ENCODE data around the gene DLG2. TPM values are rescaled to one million over a fixed set of nuclear protein-coding genes. Genes with fewer than 3 reads are reported as not detected.
A peak's percentile ranks its signal among the peaks of the same experiment; 100 is the strongest.

Gene DLG2
- total RNA-seq, 1 experiment from 2014 or later: 17.5 TPM

DNA sequence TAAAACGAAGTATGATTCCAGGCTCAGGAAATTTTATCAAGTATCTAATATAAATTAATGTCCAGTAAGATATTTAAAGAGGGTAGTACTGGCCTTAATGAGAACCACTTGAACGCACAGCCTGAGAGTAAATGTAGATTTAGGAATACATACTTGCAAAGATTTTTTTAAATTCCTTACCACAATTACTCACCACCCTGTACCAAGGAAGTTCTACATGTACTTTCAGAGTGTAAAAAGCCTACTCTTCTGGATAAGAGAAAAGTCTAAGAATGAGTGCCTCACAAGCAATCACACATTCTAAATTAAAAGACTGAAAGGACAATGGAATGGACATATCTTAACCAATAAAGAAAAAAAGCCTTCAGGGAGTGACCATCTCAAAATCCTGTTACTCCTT lies 697.4 kb downstream of the DLG2 start (continued):
- no peak for TF ChIP-seq RELA (CRISPR knock-in tag; IDR thresholded peaks at IDR 0.05; ENCODE audit: borderline replicate concordance)
- TF ChIP-seq, protein P1, sequence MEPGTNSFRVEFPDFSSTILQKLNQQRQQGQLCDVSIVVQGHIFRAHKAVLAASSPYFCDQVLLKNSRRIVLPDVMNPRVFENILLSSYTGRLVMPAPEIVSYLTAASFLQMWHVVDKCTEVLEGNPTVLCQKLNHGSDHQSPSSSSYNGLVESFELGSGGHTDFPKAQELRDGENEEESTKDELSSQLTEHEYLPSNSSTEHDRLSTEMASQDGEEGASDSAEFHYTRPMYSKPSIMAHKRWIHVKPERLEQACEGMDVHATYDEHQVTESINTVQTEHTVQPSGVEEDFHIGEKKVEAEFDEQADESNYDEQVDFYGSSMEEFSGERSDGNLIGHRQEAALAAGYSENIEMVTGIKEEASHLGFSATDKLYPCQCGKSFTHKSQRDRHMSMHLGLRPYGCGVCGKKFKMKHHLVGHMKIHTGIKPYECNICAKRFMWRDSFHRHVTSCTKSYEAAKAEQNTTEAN (CRISPR knock-in tag; IDR thresholded peaks at IDR 0.05): no peak
- no peak for TF ChIP-seq ZBTB21 (CRISPR knock-in tag; IDR thresholded peaks at IDR 0.05; ENCODE audit: borderline replicate concordance)
- TF ChIP-seq, protein P2, sequence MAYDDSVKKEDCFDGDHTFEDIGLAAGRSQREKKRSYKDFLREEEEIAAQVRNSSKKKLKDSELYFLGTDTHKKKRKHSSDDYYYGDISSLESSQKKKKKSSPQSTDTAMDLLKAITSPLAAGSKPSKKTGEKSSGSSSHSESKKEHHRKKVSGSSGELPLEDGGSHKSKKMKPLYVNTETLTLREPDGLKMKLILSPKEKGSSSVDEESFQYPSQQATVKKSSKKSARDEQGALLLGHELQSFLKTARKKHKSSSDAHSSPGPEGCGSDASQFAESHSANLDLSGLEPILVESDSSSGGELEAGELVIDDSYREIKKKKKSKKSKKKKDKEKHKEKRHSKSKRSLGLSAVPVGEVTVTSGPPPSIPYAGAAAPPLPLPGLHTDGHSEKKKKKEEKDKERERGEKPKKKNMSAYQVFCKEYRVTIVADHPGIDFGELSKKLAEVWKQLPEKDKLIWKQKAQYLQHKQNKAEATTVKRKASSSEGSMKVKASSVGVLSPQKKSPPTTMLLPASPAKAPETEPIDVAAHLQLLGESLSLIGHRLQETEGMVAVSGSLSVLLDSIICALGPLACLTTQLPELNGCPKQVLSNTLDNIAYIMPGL (CRISPR knock-in tag; IDR thresholded peaks at IDR 0.05): no peak
- TF ChIP-seq, protein P3, sequence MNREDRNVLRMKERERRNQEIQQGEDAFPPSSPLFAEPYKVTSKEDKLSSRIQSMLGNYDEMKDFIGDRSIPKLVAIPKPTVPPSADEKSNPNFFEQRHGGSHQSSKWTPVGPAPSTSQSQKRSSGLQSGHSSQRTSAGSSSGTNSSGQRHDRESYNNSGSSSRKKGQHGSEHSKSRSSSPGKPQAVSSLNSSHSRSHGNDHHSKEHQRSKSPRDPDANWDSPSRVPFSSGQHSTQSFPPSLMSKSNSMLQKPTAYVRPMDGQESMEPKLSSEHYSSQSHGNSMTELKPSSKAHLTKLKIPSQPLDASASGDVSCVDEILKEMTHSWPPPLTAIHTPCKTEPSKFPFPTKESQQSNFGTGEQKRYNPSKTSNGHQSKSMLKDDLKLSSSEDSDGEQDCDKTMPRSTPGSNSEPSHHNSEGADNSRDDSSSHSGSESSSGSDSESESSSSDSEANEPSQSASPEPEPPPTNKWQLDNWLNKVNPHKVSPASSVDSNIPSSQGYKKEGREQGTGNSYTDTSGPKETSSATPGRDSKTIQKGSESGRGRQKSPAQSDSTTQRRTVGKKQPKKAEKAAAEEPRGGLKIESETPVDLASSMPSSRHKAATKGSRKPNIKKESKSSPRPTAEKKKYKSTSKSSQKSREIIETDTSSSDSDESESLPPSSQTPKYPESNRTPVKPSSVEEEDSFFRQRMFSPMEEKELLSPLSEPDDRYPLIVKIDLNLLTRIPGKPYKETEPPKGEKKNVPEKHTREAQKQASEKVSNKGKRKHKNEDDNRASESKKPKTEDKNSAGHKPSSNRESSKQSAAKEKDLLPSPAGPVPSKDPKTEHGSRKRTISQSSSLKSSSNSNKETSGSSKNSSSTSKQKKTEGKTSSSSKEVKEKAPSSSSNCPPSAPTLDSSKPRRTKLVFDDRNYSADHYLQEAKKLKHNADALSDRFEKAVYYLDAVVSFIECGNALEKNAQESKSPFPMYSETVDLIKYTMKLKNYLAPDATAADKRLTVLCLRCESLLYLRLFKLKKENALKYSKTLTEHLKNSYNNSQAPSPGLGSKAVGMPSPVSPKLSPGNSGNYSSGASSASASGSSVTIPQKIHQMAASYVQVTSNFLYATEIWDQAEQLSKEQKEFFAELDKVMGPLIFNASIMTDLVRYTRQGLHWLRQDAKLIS (CRISPR knock-in tag; IDR thresholded peaks at IDR 0.05; ENCODE audit: borderline replicate concordance): no peak
- TF ChIP-seq, protein P4, sequence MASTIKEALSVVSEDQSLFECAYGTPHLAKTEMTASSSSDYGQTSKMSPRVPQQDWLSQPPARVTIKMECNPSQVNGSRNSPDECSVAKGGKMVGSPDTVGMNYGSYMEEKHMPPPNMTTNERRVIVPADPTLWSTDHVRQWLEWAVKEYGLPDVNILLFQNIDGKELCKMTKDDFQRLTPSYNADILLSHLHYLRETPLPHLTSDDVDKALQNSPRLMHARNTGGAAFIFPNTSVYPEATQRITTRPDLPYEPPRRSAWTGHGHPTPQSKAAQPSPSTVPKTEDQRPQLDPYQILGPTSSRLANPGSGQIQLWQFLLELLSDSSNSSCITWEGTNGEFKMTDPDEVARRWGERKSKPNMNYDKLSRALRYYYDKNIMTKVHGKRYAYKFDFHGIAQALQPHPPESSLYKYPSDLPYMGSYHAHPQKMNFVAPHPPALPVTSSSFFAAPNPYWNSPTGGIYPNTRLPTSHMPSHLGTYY (CRISPR knock-in tag; IDR thresholded peaks at IDR 0.05): no peak
- TF ChIP-seq EMX1 (CRISPR knock-in tag; IDR thresholded peaks at IDR 0.05): no peak
- no peak for TF ChIP-seq CBFB (CRISPR knock-in tag; IDR thresholded peaks at IDR 0.05; ENCODE audit: low read depth)

DNA sequence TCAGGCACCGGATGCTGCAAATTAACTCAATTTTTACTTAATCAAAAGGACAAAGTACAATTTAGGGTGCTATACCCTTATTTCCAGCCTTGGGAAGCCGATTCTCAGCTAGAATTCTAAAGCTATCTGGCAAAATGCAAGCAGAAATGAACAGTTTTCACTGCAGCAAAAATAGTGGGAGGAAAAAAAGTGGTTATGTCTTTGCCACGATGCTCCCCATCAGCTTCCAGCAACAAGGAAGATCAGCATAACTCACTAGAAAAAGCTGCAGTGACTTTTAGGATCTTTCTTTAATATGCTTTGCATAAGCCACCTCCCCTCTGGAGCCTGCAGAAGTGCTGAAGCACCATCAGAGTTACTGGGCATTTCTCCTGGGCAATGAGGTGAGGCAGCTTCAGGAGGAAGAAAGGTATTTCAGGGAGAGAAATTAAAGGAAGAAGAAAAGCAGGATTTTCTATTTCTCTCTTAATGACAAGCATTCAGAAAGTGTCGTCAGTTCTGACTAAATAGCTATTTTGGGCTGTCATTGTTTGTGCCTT lies 702.9 kb downstream of the DLG2 start:
- no peak overlapping the region for H3K4me3 Mint-ChIP-seq
- no peaks in the 10 kb centered on the region for H3K36me3 Mint-ChIP-seq
- ATAC-seq: peak; percentile 59
- ChIA-PET CTCF (interaction anchor here (0.7 to 1.4 kb wide), 7 partner anchors 11 to 666 kb away, joined by 3 to 6 read pairs (median 3); no protein-coding TSS in a partner anchor), POLR2A (no interaction called here)
- no peaks in the 10 kb centered on the region for H3K9me3 Mint-ChIP-seq
- 0 out of 2 replicates have a peak overlapping the region, but pooled peaks have one; percentile 64 for H3K27ac Mint-ChIP-seq
- H3K4me1 Mint-ChIP-seq: peaks cover 56% of the 10 kb centered on the region
- no peak for DNase-seq (ENCODE audit: low spot score)
- TF ChIP-seq, protein P5, sequence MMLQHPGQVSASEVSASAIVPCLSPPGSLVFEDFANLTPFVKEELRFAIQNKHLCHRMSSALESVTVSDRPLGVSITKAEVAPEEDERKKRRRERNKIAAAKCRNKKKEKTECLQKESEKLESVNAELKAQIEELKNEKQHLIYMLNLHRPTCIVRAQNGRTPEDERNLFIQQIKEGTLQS (CRISPR knock-in tag; conservative IDR thresholded peaks at IDR 0.05): no peak
- no peak for TF ChIP-seq KAT7 (CRISPR knock-in tag; IDR thresholded peaks at IDR 0.05; ENCODE audit: borderline replicate concordance)
- TF ChIP-seq MYBL2 (CRISPR knock-in tag; IDR thresholded peaks at IDR 0.05): no peak
- TF ChIP-seq, protein P6, sequence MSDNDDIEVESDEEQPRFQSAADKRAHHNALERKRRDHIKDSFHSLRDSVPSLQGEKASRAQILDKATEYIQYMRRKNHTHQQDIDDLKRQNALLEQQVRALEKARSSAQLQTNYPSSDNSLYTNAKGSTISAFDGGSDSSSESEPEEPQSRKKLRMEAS (CRISPR knock-in tag; IDR thresholded peaks at IDR 0.05): no peak
- TF ChIP-seq, protein P1 (CRISPR knock-in tag; IDR thresholded peaks at IDR 0.05): no peak
- no peak for TF ChIP-seq NFATC4 (CRISPR knock-in tag; IDR thresholded peaks at IDR 0.05)
- no peak for TF ChIP-seq TCF7 (CRISPR knock-in tag; IDR thresholded peaks at IDR 0.05; ENCODE audit: low read depth)
- TF ChIP-seq ZNF416 (CRISPR knock-in tag; IDR thresholded peaks at IDR 0.05): no peak
- TF ChIP-seq, protein P2 (CRISPR knock-in tag; IDR thresholded peaks at IDR 0.05): no peak
- TF ChIP-seq IRF2 (CRISPR knock-in tag; IDR thresholded peaks at IDR 0.05; ENCODE audit: borderline replicate concordance, low read depth): no peak
- TF ChIP-seq, protein P7, sequence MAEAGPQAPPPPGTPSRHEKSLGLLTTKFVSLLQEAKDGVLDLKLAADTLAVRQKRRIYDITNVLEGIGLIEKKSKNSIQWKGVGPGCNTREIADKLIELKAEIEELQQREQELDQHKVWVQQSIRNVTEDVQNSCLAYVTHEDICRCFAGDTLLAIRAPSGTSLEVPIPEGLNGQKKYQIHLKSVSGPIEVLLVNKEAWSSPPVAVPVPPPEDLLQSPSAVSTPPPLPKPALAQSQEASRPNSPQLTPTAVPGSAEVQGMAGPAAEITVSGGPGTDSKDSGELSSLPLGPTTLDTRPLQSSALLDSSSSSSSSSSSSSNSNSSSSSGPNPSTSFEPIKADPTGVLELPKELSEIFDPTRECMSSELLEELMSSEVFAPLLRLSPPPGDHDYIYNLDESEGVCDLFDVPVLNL (CRISPR knock-in tag; IDR thresholded peaks at IDR 0.05; ENCODE audit: borderline replicate concordance, low read depth): no peak
- no peak for TF ChIP-seq ETV6 (CRISPR knock-in tag; IDR thresholded peaks at IDR 0.05)
- no peak for TF ChIP-seq ELF4 (CRISPR knock-in tag; IDR thresholded peaks at IDR 0.05; ENCODE audit: low read depth)
- no peaks in the 10 kb centered on the region for H3K27me3 Mint-ChIP-seq (ENCODE audit: low read depth)

Data from WTC11 (cell line).